HG02973 (cell line): ENCODE measurements around the gene FCN2.
"Not testable (repeated sequence)": the region's sequence is repeated elsewhere in the genome, so short reads cannot be mapped to it uniquely, and the experiment has no call there.

ENCODE experiments used
- ATAC-seq: cut with Tn5 transposase; IDR thresholded peaks from one replicate; pipeline ENCODE4 v1.9.1; 2021; ENCODE audit warnings: moderate library complexity; ENCODE audit not compliant: unreplicated experiment

Gene FCN2

GRCh38 chr9:134847138-134847537 lies 33.5 kb upstream of the FCN2 start:
- ATAC-seq, result no peak

DNA sequence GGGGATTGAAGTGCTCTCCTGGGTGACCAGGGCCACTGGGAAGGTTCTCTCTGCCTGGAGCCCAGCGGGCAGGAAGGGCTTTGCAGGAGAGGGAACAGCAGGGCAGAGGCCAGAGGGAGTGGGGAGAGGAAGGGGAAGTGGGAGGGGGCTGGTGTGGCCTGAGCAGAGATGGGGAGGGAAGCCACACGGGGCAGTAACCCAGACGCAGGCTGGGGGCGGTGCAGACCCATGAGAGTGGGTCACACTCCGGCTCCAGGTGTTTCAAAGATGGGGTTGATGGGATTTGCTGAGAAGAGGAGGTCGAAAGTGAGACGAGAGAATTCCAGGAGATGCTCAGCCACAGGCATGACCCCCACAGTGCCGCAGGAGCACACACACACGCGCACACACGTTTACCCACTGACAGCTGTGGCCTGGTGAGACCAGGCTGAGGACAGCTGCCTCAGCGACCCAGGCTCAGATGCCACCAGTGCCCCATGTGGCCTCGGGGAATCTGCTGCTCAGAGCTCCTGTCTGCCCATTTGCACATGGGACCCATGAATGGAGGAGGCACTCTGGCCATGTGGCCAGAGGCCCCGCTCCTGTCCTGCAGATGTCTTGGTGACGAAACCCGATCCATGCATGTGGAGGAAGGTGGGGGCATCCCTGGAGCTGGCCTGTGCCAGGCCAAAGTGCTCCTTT lies 32.7 kb upstream of the FCN2 start:
- no peak for ATAC-seq

GRCh38 chr9:134848504-134848903 lies 32.1 kb upstream of the FCN2 start:
- ATAC-seq, result no peak

- ATAC-seq, result no peak
Measured at GRCh38 chr9:134850611-134851010, 30.0 kb upstream of the FCN2 start.

DNA sequence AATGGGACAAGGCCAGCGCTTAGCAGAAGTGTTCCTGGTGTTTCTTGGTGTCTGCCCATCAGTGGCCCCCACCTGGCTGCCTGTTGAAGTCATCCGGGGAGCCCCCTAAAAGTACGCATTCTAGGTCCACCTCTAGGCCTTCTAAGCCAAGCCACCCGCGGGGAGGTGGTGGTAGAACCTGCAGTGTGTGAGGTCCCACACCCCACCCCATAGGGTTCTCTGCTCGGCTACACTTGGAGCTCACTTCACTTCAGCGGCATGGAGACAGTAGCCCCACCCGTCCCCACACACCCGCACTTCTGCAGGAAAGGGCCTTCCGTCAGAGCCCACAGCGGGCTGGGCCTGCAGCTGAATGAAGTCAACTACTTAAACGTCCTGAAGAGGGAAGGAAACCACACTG lies 29.6 kb upstream of the FCN2 start:
- no peak for ATAC-seq

GRCh38 chr9:134852906-134853654 lies 27.5 kb upstream of the FCN2 start:
- ATAC-seq, result no peak

DNA sequence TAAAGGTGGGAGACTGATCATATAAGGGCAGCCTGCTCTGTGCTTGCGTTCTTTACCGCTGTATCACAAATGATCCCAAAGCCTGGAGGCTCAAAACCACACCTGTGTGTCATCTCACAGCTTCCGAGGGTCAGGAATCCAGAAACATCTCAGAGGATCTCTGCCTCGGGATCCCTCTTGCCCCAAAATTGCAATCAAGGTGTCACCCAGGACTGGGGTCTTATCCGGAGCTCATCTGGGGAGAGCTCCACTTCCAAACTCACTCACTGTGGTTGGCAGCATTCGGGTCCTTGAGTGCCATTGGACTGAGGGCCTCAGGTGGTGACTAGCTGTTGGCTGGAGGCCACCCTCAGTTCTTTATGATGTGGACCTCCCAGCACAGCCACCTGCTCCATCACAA lies 26.7 kb upstream of the FCN2 start:
- no peak for ATAC-seq

GRCh38 chr9:134854541-134854981 lies 26.0 kb upstream of the FCN2 start:
- ATAC-seq, result no peak

DNA sequence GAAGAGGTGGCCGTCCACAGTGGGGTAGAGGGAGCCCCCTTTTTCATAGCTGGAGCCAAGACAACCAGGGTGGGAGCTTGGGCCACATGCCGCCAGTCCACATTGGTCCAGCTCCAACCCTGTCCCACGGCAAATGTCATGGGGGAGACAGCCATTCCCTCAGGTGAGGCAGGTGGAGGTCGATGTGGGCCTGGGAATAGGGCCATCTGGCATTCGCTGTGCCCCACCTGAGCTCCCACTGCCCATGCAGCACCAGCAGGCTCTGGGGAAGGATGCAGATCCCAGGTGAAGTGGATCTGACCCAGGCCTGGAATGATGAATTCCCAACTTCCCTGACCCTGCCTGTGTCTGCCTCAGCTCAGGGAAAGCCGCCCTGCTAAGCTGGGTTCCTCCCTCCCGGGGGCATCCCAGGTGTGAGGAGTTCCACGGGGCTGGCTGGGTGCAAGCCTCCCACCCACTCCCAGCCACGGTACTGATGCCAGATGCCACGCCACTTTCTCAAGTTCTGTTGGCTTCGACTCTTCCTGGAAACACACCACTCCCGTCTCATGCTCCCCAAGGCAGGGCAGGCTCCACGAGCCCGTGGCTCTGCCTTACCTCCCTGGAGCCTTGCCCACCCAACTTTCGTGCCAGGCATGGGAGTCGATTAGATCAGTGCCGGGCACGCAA lies 25.2 kb upstream of the FCN2 start:
- ATAC-seq, result no peak

DNA sequence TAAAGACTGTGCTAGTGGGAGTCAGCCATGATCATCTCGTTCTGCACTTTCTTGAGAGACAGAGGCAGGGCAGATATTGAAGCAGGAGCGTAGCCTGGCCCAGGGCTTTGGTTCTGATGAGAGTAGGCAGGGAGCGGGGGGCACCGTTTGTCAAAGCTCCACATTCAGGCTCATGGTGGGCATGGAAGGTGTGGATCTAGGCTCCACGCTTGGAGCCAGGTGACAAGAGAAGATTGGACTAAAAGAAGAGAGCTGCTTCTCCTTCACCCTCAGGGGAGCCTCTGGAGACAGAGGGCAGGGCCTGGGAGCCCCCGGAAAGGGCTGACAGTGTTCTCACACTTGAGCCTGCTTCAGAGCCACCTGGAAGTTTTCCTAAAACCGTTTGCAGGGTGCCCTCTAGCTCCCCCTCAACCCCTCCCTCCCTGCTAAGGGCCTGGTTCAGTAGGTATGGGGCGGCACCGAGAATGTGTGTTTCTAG lies 24.7 kb upstream of the FCN2 start:
- ATAC-seq, result no peak

GRCh38 chr9:134857451-134857850 lies 23.2 kb upstream of the FCN2 start:
- ATAC-seq, result not testable (repeated sequence)

GRCh38 chr9:134858051-134858841 lies 22.4 kb upstream of the FCN2 start:
- ATAC-seq, result peak; percentile 74

- ATAC-seq, result no peak
Measured at GRCh38 chr9:134860510-134860909, 20.1 kb upstream of the FCN2 start.

GRCh38 chr9:134861595-134862334 lies 18.8 kb upstream of the FCN2 start:
- ATAC-seq, result no peak

DNA sequence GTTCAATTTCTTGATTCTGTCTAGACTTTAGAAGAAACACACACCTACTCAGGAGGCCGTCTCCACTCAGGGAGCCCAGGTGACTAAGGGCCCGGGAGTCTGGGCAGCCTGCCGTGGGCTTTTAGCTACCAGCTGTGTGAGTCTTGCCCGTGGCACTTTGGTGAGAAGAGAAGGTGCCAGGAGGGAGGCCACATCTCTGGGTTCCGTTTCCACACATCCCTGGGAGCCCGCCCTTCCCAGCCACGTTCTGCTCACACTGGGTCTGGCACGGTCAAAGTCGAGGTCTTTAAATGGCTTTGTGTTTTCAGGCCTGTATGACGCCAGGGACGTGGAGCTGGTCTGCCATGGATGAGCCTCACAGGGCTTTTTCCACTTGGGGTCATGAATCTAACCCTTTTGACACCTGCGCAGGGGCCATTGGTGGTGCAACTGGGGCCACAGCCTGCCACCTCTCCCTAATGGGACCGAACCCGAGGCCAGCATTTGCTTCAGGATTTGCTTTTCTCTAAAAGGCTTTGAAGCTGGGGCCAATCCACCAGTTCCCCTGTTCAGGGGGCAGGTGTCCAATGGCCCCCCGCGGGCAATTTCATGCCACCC lies 17.2 kb upstream of the FCN2 start:
- ATAC-seq, result no peak

- ATAC-seq, result no peak
Measured at GRCh38 chr9:134863941-134864820, 16.4 kb upstream of the FCN2 start.

DNA sequence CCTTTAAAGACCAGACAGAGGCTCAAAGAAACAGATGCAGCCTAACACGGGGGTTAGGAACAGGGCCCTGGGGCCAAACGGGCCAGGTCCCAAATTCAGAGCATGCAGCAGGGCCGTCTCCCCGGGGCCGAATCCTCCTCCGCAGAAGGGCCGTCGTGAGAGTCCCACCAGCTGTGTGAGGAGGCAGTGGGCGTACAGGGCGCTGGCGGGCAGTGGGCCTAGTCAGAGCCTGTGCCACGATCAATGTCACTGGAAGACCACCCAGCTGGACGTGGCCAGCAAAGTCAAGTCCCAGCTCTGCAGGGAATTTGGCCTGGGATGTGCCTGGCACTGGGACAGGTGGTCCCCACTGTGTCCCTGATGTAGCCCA lies 15.8 kb upstream of the FCN2 start:
- no peak for ATAC-seq

- no peak for ATAC-seq
Measured at GRCh38 chr9:134867917-134868750, 12.5 kb upstream of the FCN2 start.
